Daoy (cell line): Measurements from ENCODE around the gene ST8SIA2. TPM values are rescaled to one million over a fixed set of nuclear protein-coding genes. Genes with fewer than 3 reads are reported as not detected.
A peak's percentile ranks its signal among the peaks of the same experiment; 100 is the strongest.
"Not testable (repeated sequence)": the region's sequence is repeated elsewhere in the genome, so short reads cannot be mapped to it uniquely, and the experiment has no call there.

Source experiments
- DNase-seq: peaks from one replicate; pipeline ENCODE4 v3.0.0-alpha.2; 2015; ENCODE audit warnings: low read depth
- total RNA-seq: library from RNA; depleted of rRNA; stranded (reverse); fragments of >200 nt; shearing (Covaris generic); gene quantifications from 2 replicates; pipeline ENCODE4 v1.2.3, GENCODE V29; 2014

Gene ST8SIA2
- total RNA-seq, 1 experiment from 2014 or later: 2.9 TPM

- DNase-seq: no peak
Measured at GRCh38 chr15:92435145-92435544, 41.5 kb downstream of the ST8SIA2 start.

DNA sequence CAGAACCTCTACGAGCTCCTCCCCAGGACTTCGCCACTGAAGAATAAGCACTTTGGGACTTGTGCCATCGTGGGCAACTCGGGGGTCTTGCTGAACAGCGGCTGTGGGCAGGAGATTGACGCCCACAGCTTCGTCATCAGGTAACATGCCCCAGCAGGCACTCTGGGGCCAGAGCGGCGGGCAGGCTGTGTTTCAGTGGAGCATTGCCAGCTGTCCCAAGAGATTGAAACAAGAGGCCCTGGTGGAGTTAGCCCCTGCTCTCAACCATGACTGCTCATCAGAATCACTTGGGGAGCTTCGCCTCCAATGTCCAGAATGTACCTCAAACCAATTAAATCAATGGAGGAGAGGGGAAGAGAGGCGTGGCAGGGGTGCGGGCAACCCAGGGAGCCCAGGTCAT, 44.8 kb downstream of the ST8SIA2 start:
- no peak for DNase-seq

GRCh38 chr15:92443381-92443780, 49.7 kb downstream of the ST8SIA2 start:
- no peak for DNase-seq

GRCh38 chr15:92444631-92445030, 51.0 kb downstream of the ST8SIA2 start:
- no peak for DNase-seq

DNA sequence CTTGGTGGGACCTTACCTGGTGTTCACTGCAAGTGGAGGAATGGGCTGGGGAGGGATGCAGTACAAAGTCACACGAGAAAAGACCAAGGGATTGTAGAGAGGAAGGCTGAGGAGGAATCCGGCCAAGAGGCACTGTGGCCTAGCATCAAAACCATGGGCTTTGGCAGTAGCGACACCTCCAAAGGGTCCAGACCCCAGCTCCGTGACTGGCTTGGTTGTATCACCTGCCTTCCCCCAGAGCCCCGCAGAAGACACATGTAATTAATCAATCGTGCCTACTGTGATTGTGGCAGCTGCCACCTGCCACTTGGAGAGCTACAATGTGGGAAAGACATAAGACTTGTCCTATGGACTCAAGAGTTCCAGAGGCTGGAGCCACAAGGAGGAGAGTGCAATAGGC, 54.7 kb downstream of the ST8SIA2 start:
- no peak for DNase-seq

DNA sequence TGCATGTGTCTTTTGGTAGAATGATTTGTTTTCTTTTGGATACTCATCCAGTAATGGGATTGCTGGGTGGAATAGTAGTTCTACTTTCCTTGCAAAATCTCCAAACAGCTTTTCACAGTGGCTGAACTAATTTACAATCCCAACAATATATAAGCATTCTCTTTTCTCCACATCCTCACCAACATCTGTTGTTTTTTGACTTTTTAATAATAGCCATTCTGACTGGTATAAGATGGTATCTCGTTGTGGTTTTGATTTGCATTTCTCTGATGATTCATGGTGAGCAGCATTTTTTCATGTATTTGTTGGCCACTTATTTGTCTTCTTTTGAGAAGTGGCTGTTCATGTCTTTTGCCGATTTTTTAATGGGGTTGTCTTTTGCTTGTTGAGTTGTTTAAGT, 55.8 kb downstream of the ST8SIA2 start:
- peak; percentile 23 for DNase-seq

DNA sequence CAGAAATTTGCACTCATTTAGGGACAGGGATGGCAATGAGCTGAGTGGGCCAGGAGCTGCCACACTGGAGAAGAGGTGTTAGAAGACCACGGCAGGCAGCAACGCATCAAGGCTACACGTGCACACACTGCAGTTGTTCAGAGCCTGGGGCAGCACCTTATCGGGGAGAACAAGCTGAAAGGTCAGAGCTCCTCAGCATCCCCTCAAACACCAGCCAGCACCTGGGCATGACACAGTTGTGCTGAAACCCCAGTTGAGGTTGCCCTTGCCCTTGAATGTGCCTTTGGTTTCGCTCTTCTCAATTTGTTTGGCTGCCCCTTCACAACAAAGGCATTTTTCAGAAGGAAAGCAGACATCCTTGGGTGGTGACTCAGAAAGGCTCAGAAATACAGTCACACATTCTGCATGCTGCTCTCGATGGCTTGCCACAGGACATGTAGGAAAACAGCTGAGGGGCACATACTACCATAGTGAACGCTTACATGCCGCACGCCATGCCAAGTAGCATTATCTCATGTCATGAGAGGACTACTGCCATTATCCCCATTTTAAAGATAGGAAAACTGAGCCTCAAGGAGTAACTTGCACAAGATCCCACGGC, 57.6 kb downstream of the ST8SIA2 start:
- peak; percentile 83 for DNase-seq

GRCh38 chr15:92452143-92452542, 58.5 kb downstream of the ST8SIA2 start:
- peak; percentile 35 for DNase-seq

- no peak for DNase-seq
Measured at GRCh38 chr15:92453607-92454006, 59.9 kb downstream of the ST8SIA2 start.

GRCh38 chr15:92454555-92455105, 60.9 kb downstream of the ST8SIA2 start:
- DNase-seq: no peak

- no peak for DNase-seq
Measured at GRCh38 chr15:92455271-92455670, 61.6 kb downstream of the ST8SIA2 start.

- no peak for DNase-seq
Measured at GRCh38 chr15:92457471-92458041, 63.9 kb downstream of the ST8SIA2 start.

GRCh38 chr15:92460023-92460422, 66.3 kb downstream of the ST8SIA2 start:
- DNase-seq: no peak

DNA sequence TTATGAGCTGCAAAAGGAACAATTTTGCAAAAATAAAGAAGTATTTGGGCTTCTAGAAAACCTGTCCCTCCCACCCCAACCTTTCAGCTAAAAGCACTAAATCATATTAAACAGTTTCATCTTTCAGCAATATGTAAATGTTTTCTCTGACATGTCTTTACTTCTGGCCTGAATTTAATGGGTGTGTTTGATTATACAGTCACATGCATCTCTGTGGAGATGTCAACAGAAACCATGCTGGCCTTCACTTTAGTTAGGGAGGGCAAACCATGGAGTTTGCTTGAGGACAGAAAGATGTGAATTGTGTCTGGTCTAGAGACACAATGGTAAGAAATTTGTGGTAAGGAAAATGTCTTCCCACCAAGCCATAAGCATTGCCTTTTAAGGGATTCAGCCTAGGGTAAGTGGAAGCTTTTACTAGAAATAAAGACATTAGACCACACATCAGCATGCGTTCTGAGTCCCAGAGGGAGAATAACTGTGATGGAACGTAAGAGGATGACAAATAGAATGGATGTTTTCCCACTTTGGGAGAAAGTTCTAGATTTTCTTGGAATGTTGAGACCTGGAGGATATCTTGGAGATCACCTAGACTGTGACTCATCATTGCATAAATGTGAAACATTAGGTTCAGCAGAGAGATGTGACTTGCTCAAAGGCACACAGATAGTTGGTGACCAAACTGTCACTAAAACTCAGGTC, 68.9 kb downstream of the ST8SIA2 start:
- no peak for DNase-seq

DNA sequence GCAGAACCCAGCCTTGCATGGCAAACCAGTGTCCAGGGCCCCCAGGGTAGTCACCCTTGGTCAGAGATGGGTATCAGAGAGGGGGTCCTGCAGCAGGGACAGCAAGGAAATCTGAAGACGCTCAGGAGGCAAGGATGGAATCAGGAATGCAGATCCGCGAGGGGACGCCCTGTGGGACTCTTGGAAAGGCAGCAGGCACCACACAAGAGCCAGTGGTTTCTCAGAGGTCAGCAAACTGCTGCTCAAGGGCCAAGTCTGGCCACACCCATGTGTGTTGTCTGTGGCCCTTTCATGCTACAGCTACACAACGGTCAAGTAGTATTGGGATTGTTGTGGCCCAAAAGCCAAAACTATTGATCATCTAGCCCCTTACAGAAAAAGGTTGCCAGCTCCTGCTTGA, 69.7 kb downstream of the ST8SIA2 start:
- no peak for DNase-seq

GRCh38 chr15:92463826-92464225, 70.1 kb downstream of the ST8SIA2 start:
- peak; percentile 27 for DNase-seq

GRCh38 chr15:92466834-92467233, 73.2 kb downstream of the ST8SIA2 start:
- no peak for DNase-seq

DNA sequence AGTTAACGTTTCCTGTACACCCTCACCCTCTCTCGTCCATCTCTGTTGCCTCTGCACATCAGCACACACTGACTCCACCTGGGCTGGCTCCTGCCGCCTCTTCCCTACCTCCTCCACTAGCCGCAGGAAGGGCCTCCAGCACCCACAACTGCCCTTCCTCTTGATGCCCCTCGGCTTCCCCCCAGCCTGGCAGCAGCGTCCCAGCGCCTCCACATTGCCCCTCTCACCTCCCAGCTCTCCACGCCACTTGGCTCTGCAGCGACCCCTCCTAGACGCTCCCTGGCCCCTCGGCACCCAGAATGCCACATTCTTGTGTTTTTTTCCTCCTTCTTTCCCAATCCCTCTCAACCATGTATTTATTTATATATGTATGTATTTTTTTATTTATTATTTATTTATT, 73.6 kb downstream of the ST8SIA2 start:
- no peak for DNase-seq

- DNase-seq: no peak
Measured at GRCh38 chr15:92468991-92469390, 75.3 kb downstream of the ST8SIA2 start.

- no peak for DNase-seq
Measured at GRCh38 chr15:92471288-92471687, 77.6 kb downstream of the ST8SIA2 start.

DNA sequence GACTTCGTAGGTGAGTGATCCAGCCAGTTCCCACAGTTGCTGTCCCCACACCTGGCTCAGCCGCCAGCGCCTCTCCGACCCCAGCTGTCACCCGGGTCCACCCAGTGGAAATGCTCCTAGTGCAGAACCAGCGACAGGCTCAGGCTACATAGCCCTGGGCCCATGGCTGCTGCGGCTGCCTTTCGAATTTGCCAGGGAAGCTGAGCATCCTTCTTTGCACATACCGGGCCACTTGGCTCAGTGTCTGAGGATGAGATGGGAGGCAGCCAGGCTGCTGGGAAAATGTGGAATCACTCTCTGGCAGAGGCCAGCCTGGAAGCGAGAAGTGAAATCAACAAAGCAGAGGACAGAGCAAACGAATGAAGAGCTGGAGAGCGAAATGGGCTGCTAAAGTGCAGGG, 80.1 kb downstream of the ST8SIA2 start:
- DNase-seq: no peak

DNA sequence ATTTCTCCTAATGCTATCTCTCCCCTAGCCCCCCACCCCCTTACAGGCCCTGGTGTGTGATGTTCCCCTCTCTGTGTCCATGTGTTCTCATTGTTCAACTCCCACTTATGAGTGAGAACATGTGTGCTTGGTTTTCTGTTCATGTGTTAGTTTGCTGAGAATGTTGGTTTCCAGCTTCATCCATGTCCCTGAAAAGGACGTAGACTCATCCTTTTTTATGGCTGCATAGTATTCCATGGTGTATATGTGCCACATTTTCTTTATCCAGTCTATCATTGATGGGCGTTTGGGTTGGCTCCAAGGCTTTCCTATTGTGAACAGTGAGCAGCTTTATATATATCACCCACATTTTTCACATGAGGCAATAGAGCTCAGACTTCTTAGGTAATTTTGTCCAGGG, 86.0 kb downstream of the ST8SIA2 start:
- DNase-seq: not testable (repeated sequence)

DNA sequence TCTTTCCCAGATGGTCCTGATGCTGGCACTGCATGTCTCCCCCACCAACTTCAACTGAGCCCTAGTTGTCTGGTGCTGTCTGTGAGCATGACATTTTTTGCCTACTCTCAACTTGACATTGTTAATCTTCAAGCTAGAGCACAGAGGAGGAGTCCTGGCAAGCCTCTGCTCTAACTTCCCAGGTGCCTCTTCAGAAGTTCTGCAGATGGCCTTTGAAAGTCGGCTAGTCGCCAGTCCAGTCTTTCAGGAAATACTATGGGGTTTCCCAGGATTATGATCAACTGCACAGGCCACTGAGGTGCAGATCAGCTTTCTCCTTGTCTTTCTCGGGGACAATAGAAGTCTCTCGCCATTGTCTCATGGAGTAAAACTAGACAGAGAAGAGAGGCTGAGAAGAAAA, 86.7 kb downstream of the ST8SIA2 start:
- DNase-seq: no peak
